Measurements from ENCODE around the gene RGMA. TPM values are rescaled to one million over a fixed set of nuclear protein-coding genes. Genes with fewer than 3 reads are reported as not detected.

The RGMA gene
- total and polyA plus RNA-seq, 2 donors (not counting 3 experiments of a cell fraction or from before 2014, with no cell fraction given): 0.06 to 0.13 TPM

GRCh38 chr15:93046721-93047120 lies 42.3 kb downstream of the RGMA start:
- no peaks in the 10 kb centered on the region for H4K20me1 ChIP-seq (replicated peaks; ENCODE audit: control insufficient read depth, extremely low read depth, insufficient read depth, low read length)
- H3K27me3 ChIP-seq (ENCODE audit: control insufficient read depth in 2 of 2, insufficient read depth in 2 of 2, low read length in 2 of 2): no peaks in the 10 kb centered on the region
- no peak overlapping the region for H3K4me2 ChIP-seq (ENCODE audit: insufficient read depth, low read length)
- BruUV-seq (replicated peaks): no TSS peak
- no peak for DNase-seq (ENCODE audit: low read depth, low spot score)
- H2AFZ ChIP-seq (ENCODE audit: low read depth, low read length): no peak overlapping the region
- FAIRE-seq: no peak
- H3K79me2 ChIP-seq (ENCODE audit: control insufficient read depth, insufficient read depth, low read length): no peaks in the 10 kb centered on the region
- H3K27ac ChIP-seq (ENCODE audit: insufficient read depth, low read depth, low read length): no peak overlapping the region
- dilution Hi-C loops (cut with MboI; ENCODE audit: extremely low pct_ligation_motif_present, low sequenced_read_pairs): no loop called here
- no peak overlapping the region for H3K4me3 ChIP-seq (replicated peaks in 1 of 3; ENCODE audit: insufficient read depth in 1 of 3, low read depth in 1 of 3, low read length in 3 of 3)
- ChIA-PET POLR2A (no interaction called here), CTCF (interaction anchor here (1.3 kb wide), 1 partner anchor 16 kb away, joined by 4 read pairs; no protein-coding TSS in a partner anchor)
- H3K4me1 ChIP-seq (ENCODE audit: control insufficient read depth, extremely low read depth, insufficient read depth, low read length): no peaks in the 10 kb centered on the region
- TF ChIP-seq POLR2A (IDR thresholded peaks at IDR 0.05; ENCODE audit: low read depth, low read length) (no peak), JUN (IDR thresholded peaks at IDR 0.05; ENCODE audit: borderline replicate concordance, insufficient read depth, insufficient read length, low read depth) (no peak), GATA2 (IDR thresholded peaks at IDR 0.05; ENCODE audit: insufficient read depth, insufficient read length, low read depth, low read length) (no peak), POLR2AphosphoS5 (IDR thresholded peaks at IDR 0.05; ENCODE audit: insufficient read depth, low read depth, low read length) (no peak), EZH2 (IDR thresholded peaks at IDR 0.05; ENCODE audit: borderline replicate concordance, low read depth, low read length, severe bottlenecking) (no peak), MYC (IDR thresholded peaks at IDR 0.05; ENCODE audit: low read depth, low read length) (no peak), CTCF (IDR thresholded peaks at IDR 0.05; ENCODE audit: extremely low read depth in 1 of 2, insufficient read depth in 1 of 2, low read depth in 1 of 2, low read length in 2 of 2) (no peak), FOS (IDR thresholded peaks at IDR 0.05; ENCODE audit: borderline replicate concordance, insufficient read depth, low read length) (no peak), MAX (IDR thresholded peaks at IDR 0.05; ENCODE audit: insufficient read depth, insufficient read length) (no peak)
- no peaks in the 10 kb centered on the region for H3K9me3 ChIP-seq (replicated peaks; ENCODE audit: control insufficient read depth, insufficient read depth, low read length)
- H3K9me1 ChIP-seq (replicated peaks; ENCODE audit: control insufficient read depth, extremely low read depth, insufficient read depth, low read length): no peaks in the 10 kb centered on the region
- H3K36me3 ChIP-seq (ENCODE audit: control insufficient read depth in 2 of 2, extremely low read depth in 1 of 2, insufficient read depth in 2 of 2, low read length in 2 of 2): no peaks in the 10 kb centered on the region
- H3K9ac ChIP-seq (replicated peaks; ENCODE audit: extremely low read depth, insufficient read depth, low read length): no peak overlapping the region
- intact Hi-C loops (cut with micrococcal nuclease): no loop called here
